ENCODE results near the gene SPAAR. TPM values are rescaled to one million over a fixed set of nuclear protein-coding genes. Genes with fewer than 3 reads are reported as not detected.

Gene SPAAR
- total RNA-seq, 2 experiments from 2014 or later: not detected

- intact Hi-C loops (cut with micrococcal nuclease): no loop called here
- Mint-ChIP-seq H3K9me3 (no peaks in the 10 kb centered on the region), H3K4me1 (ENCODE audit: low read depth) (peaks cover 20% of the 10 kb centered on the region), H3K27ac (no peak overlapping the region), H3K36me3 (ENCODE audit: low read depth) (no peaks in the 10 kb centered on the region), H3K27me3 (no peaks in the 10 kb centered on the region), H3K4me3 (no peak overlapping the region)
- ATAC-seq (no peak), DNase-seq (no peak)
- TF ChIP-seq, protein P1, sequence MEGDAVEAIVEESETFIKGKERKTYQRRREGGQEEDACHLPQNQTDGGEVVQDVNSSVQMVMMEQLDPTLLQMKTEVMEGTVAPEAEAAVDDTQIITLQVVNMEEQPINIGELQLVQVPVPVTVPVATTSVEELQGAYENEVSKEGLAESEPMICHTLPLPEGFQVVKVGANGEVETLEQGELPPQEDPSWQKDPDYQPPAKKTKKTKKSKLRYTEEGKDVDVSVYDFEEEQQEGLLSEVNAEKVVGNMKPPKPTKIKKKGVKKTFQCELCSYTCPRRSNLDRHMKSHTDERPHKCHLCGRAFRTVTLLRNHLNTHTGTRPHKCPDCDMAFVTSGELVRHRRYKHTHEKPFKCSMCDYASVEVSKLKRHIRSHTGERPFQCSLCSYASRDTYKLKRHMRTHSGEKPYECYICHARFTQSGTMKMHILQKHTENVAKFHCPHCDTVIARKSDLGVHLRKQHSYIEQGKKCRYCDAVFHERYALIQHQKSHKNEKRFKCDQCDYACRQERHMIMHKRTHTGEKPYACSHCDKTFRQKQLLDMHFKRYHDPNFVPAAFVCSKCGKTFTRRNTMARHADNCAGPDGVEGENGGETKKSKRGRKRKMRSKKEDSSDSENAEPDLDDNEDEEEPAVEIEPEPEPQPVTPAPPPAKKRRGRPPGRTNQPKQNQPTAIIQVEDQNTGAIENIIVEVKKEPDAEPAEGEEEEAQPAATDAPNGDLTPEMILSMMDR (IDR thresholded peaks at IDR 0.05): no peak
- CTCF ChIA-PET: interaction anchor here (0.7 to 2.2 kb wide), 2 partner anchors 26 kb away, joined by 3 to 8 read pairs; no protein-coding TSS in a partner anchor
- POLR2A ChIA-PET: no interaction called here
Measured at GRCh38 chr9:35928591-35929452, 19.5 kb downstream of the SPAAR start.

- intact Hi-C loops (cut with micrococcal nuclease): no loop called here
- ATAC-seq (no peak), DNase-seq (no peak)
- no peaks in the 10 kb centered on the region for H3K36me3 Mint-ChIP-seq (ENCODE audit: low read depth)
- no peak overlapping the region for H3K27ac Mint-ChIP-seq
- H3K27me3 Mint-ChIP-seq: no peaks in the 10 kb centered on the region
- ChIA-PET POLR2A (no interaction called here), CTCF (interaction anchor here (1.6 to 2.2 kb wide), 2 partner anchors 26 to 47 kb away, joined by 4 to 8 read pairs; no protein-coding TSS in a partner anchor)
- no peaks in the 10 kb centered on the region for H3K9me3 Mint-ChIP-seq
- H3K4me3 Mint-ChIP-seq: no peak overlapping the region
- TF ChIP-seq, protein P1 (IDR thresholded peaks at IDR 0.05): no peak
- peaks cover 16% of the 10 kb centered on the region for H3K4me1 Mint-ChIP-seq (ENCODE audit: low read depth)
Measured at GRCh38 chr9:35929453-35929718, 20.1 kb downstream of the SPAAR start.

- H3K27me3 Mint-ChIP-seq: no peaks in the 10 kb centered on the region
- POLR2A ChIA-PET: no interaction called here
- H3K4me1 Mint-ChIP-seq (ENCODE audit: low read depth): peaks cover 14% of the 10 kb centered on the region
- CTCF ChIA-PET: interaction anchor here (1.1 to 4.5 kb wide), 3 partner anchors 9 to 48 kb away, joined by 3 to 21 read pairs (median 4); no protein-coding TSS in a partner anchor
- H3K27ac Mint-ChIP-seq: no peak overlapping the region
- H3K4me3 Mint-ChIP-seq: no peak overlapping the region
- no peak for ATAC-seq
- TF ChIP-seq, protein P1 (IDR thresholded peaks at IDR 0.05): no peak
- no peaks in the 10 kb centered on the region for H3K9me3 Mint-ChIP-seq
- no peak for DNase-seq
- H3K36me3 Mint-ChIP-seq (ENCODE audit: low read depth): no peaks in the 10 kb centered on the region
- intact Hi-C loops (cut with micrococcal nuclease): no loop called here
Measured at GRCh38 chr9:35930521-35930920, 21.2 kb downstream of the SPAAR start.

GRCh38 chr9:35930989-35931388 is 21.7 kb downstream of the SPAAR start:
- Mint-ChIP-seq H3K36me3 (ENCODE audit: low read depth) (no peaks in the 10 kb centered on the region), H3K4me3 (no peak overlapping the region), H3K4me1 (ENCODE audit: low read depth) (peaks cover 14% of the 10 kb centered on the region), H3K9me3 (no peaks in the 10 kb centered on the region), H3K27me3 (no peaks in the 10 kb centered on the region), H3K27ac (no peak overlapping the region)
- intact Hi-C loops (cut with micrococcal nuclease): no loop called here
- CTCF ChIA-PET: interaction anchor here (0.8 to 4.5 kb wide), 6 partner anchors 9 to 48 kb away, joined by 3 to 21 read pairs (median 4); no protein-coding TSS in a partner anchor
- TF ChIP-seq, protein P1 (IDR thresholded peaks at IDR 0.05): no peak
- POLR2A ChIA-PET: no interaction called here
- DNase-seq (no peak), ATAC-seq (no peak)

- peak; percentile 54 for DNase-seq
- no peak overlapping the region for H3K27ac Mint-ChIP-seq
- CTCF ChIA-PET: interaction anchor here (1.1 to 4.5 kb wide), 4 partner anchors 13 to 106 kb away, joined by 3 to 21 read pairs (median 4); no protein-coding TSS in a partner anchor
- H3K36me3 Mint-ChIP-seq (ENCODE audit: low read depth): no peaks in the 10 kb centered on the region
- H3K4me1 Mint-ChIP-seq (ENCODE audit: low read depth): peaks cover 14% of the 10 kb centered on the region
- intact Hi-C loops (cut with micrococcal nuclease): no loop called here
- no peak overlapping the region for H3K4me3 Mint-ChIP-seq
- TF ChIP-seq, protein P1 (IDR thresholded peaks at IDR 0.05): no peak
- H3K9me3 Mint-ChIP-seq: peaks cover 4% of the 10 kb centered on the region
- POLR2A ChIA-PET: no interaction called here
- H3K27me3 Mint-ChIP-seq: no peaks in the 10 kb centered on the region
- peak; percentile 74 for ATAC-seq
Measured at GRCh38 chr9:35932735-35933134, 23.4 kb downstream of the SPAAR start.

Measured in activated CD8-positive, alpha-beta T cell treated with anti-CD3 and anti-CD28 coated beads for 36 hours (primary cell).